DND-41 (cell line): ENCODE data around the gene ATAD3A.

Experiments
- ATAC-seq: fragments of 200-7000 bp; cut with Tn5 transposase; 3 replicates; pipeline ENCODE4 v1.9.1; 2021; ENCODE audit warnings: low read depth; ENCODE audit not compliant: insufficient read depth
- DNase-seq: peaks from one replicate; pipeline ENCODE4 v3.0.0-alpha.2; 2020
- H2AFZ ChIP-seq: 2 replicates; pipeline ENCODE4 v1.6.0; 2012; ENCODE audit warnings: low read depth, low read length
- H3K27ac ChIP-seq: 2 replicates; pipeline ENCODE4 v1.5.1; 2012; ENCODE audit warnings: low read length, inconsistent platforms
- H3K27me3 ChIP-seq: fragments of 200-600 bp; sonication (generic); 2 replicates; pipeline ENCODE4 v1.6.0; 2012; ENCODE audit warnings: low read length, mild to moderate bottlenecking, inconsistent platforms; ENCODE audit not compliant: insufficient read depth, poor library complexity
- H3K36me3 ChIP-seq: 2 replicates; pipeline ENCODE4 v1.5.1; 2012; ENCODE audit warnings: low read length, inconsistent platforms; ENCODE audit not compliant: insufficient read depth
- H3K4me1 ChIP-seq: 2 replicates; pipeline ENCODE4 v1.5.1; 2012; ENCODE audit warnings: mild to moderate bottlenecking, low read length; ENCODE audit not compliant: insufficient read depth
- H3K4me2 ChIP-seq: 2 replicates; pipeline ENCODE4 v1.6.0; 2012; ENCODE audit warnings: mild to moderate bottlenecking, moderate library complexity, low read length, inconsistent platforms; ENCODE audit not compliant: insufficient read depth
- H3K4me3 ChIP-seq, 2 experiments: fragments of 200-600 bp in 1 of 2; shearing (Covaris generic) in 1 of 2; 2 replicates each; pipeline ENCODE4 v1.5.1; 2012 to 2016; ENCODE audit warnings: inconsistent platforms in 2 of 2, low read length in 2 of 2, mild to moderate bottlenecking in 2 of 2, low read depth in 1 of 2, moderate library complexity in 1 of 2
- H3K79me2 ChIP-seq: 2 replicates; pipeline ENCODE4 v1.6.0; 2012; ENCODE audit warnings: low read length, inconsistent platforms; ENCODE audit not compliant: insufficient read depth
- H3K9ac ChIP-seq: 2 replicates; pipeline ENCODE4 v1.6.0; 2012; ENCODE audit warnings: low read depth, mild to moderate bottlenecking, inconsistent platforms, low read length, moderate library complexity
- H3K9me3 ChIP-seq: 2 replicates; pipeline ENCODE4 v1.5.1; 2012; ENCODE audit warnings: low read length, moderate library complexity, mild to moderate bottlenecking, inconsistent platforms; ENCODE audit not compliant: insufficient read depth, severe bottlenecking
- H4K20me1 ChIP-seq: 2 replicates; pipeline ENCODE4 v1.6.0; 2012; ENCODE audit warnings: low read length; ENCODE audit not compliant: insufficient read depth
- CTCF ChIP-seq: IDR thresholded peaks from 2 replicates; pipeline ENCODE4 v1.5.1; 2012; ENCODE audit warnings: borderline replicate concordance, low read length, moderate library complexity, mild to moderate bottlenecking; ENCODE audit not compliant: poor library complexity, severe bottlenecking; ENCODE audit errors: extremely low read depth
- EZH2 ChIP-seq: IDR thresholded peaks from 3 replicates; pipeline ENCODE4 v1.6.1; 2012; ENCODE audit warnings: borderline replicate concordance, low read depth, mild to moderate bottlenecking, moderate library complexity, low read length, inconsistent platforms; ENCODE audit not compliant: severe bottlenecking

The ATAD3A gene

GRCh38 chr1:1548591-1548990 is 36.6 kb downstream of the ATAD3A start:
- H3K27ac ChIP-seq, result no peak overlapping the region
- H3K27me3 ChIP-seq, result no peaks in the 10 kb centered on the region
- H3K36me3 ChIP-seq, result peaks cover 55% of the 10 kb centered on the region
- H3K9me3 ChIP-seq, result no peaks in the 10 kb centered on the region
- peaks cover 32% of the 10 kb centered on the region for H3K79me2 ChIP-seq
- ATAC-seq (no peak), DNase-seq (no peak)
- no peak overlapping the region for H3K9ac ChIP-seq
- H3K4me3 ChIP-seq, result no peak overlapping the region
- H3K4me1 ChIP-seq, result no peaks in the 10 kb centered on the region
- peaks cover 50% of the 10 kb centered on the region for H4K20me1 ChIP-seq
- TF ChIP-seq EZH2 (no peak), CTCF (no peak)
- no peak overlapping the region for H2AFZ ChIP-seq
- H3K4me2 ChIP-seq, result no peak overlapping the region

GRCh38 chr1:1550087-1550486 is 38.1 kb downstream of the ATAD3A start:
- TF ChIP-seq EZH2, result no peak
- TF ChIP-seq CTCF, result no peak
- Histone ChIP-seq H3K27ac (no peak overlapping the region), H3K4me2 (no peak overlapping the region), H3K27me3 (no peaks in the 10 kb centered on the region), H3K9ac (no peak overlapping the region), H3K36me3 (peaks cover 54% of the 10 kb centered on the region), H2AFZ (no peak overlapping the region), H4K20me1 (peaks cover 55% of the 10 kb centered on the region), H3K4me3 (no peak overlapping the region), H3K4me1 (no peaks in the 10 kb centered on the region), H3K9me3 (no peaks in the 10 kb centered on the region), H3K79me2 (peaks cover 45% of the 10 kb centered on the region)
- no peak for DNase-seq
- no peak for ATAC-seq

- Histone ChIP-seq H3K9ac (no peak overlapping the region), H3K9me3 (no peaks in the 10 kb centered on the region), H4K20me1 (peaks cover 58% of the 10 kb centered on the region), H3K4me2 (no peak overlapping the region), H2AFZ (no peak overlapping the region), H3K4me3 (no peak overlapping the region), H3K79me2 (peaks cover 52% of the 10 kb centered on the region), H3K27ac (no peak overlapping the region), H3K36me3 (peaks cover 58% of the 10 kb centered on the region), H3K27me3 (no peaks in the 10 kb centered on the region), H3K4me1 (no peaks in the 10 kb centered on the region)
- DNase-seq (no peak), ATAC-seq (peak; percentile 48; the same call in 2 of the 3 replicates)
- TF ChIP-seq EZH2, result no peak
- TF ChIP-seq CTCF, result peak; percentile 35
Measured at GRCh38 chr1:1550591-1551432, 38.9 kb downstream of the ATAD3A start.
